GM12875 (cell line): ENCODE results near the gene WDR81.

ENCODE experiments used
- H3K4me3 ChIP-seq: one replicate; pipeline ENCODE4 v1.5.1; 2011; ENCODE audit warnings: low read depth, low read length, control low read depth
- TF ChIP-seq, protein P1 (sequence below): IDR thresholded peaks from 2 replicates; pipeline ENCODE4 v1.5.1; 2011; ENCODE audit warnings: low read depth, mild to moderate bottlenecking, control low read depth, inconsistent platforms, low read length, moderate library complexity, borderline replicate concordance; ENCODE audit not compliant: insufficient read depth

Gene WDR81

GRCh38 chr17:1753767-1754429 lies 29.4 kb downstream of the WDR81 start:
- TF ChIP-seq, protein P1, sequence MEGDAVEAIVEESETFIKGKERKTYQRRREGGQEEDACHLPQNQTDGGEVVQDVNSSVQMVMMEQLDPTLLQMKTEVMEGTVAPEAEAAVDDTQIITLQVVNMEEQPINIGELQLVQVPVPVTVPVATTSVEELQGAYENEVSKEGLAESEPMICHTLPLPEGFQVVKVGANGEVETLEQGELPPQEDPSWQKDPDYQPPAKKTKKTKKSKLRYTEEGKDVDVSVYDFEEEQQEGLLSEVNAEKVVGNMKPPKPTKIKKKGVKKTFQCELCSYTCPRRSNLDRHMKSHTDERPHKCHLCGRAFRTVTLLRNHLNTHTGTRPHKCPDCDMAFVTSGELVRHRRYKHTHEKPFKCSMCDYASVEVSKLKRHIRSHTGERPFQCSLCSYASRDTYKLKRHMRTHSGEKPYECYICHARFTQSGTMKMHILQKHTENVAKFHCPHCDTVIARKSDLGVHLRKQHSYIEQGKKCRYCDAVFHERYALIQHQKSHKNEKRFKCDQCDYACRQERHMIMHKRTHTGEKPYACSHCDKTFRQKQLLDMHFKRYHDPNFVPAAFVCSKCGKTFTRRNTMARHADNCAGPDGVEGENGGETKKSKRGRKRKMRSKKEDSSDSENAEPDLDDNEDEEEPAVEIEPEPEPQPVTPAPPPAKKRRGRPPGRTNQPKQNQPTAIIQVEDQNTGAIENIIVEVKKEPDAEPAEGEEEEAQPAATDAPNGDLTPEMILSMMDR = no peak
- H3K4me3 ChIP-seq = no peak overlapping the region

DNA sequence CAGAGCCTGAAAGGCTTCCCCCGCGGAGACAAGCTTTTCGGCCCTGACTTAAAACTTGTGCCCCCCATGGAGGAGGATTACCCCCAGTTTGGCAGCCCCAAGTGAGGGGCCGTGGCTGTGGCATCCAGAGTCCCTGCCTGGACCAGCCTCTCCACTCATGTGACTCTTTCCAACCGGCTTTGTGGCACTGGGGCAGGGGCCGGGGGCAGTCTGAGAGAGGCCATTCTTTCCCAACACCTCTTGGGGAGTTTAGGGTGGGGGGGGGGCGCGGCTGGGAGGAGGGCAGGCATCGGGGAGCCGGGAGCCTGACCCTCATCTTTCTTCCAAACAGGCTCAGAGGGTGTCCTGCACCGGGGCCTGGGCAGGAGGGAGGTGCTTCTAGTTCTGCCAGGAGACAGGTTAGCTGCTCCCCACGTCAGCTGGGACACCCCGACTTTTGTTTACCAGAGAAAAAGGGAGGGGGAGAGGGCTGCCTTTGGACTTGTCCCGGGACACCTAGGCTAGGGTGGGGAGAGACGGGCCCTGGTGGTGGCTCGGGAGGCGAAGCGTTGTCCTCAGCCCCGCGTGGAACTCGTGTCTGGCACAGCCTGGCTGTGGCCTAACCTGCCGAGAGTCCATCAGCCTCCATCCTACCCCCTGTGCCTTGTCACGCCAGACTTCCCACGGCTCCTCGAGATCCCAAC lies 30.1 kb downstream of the WDR81 start:
- TF ChIP-seq, protein P1 = no peak
- no peak overlapping the region for H3K4me3 ChIP-seq

DNA sequence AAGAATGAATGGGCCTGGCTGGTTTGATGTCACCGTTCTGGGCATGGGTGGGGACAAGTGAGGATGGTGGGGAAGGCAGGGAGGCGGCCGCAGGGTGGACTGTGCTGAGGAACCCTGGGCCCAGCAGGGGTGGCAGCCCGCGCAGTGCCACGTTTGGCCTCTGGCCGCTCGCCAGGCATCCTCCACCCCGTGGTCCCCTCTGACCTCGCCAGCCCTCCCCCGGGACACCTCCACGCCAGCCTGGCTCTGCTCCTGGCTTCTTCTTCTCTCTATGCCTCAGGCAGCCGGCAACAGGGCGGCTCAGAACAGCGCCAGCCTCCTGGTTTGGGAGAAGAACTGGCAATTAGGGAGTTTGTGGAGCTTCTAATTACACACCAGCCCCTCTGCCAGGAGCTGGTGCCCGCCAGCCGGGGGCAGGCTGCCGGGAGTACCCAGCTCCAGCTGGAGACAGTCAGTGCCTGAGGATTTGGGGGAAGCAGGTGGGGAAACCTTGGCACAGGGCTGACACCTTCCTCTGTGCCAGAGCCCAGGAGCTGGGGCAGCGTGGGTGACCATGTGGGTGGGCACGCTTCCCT lies 30.8 kb downstream of the WDR81 start:
- TF ChIP-seq, protein P1 = no peak
- H3K4me3 ChIP-seq = no peak overlapping the region

DNA sequence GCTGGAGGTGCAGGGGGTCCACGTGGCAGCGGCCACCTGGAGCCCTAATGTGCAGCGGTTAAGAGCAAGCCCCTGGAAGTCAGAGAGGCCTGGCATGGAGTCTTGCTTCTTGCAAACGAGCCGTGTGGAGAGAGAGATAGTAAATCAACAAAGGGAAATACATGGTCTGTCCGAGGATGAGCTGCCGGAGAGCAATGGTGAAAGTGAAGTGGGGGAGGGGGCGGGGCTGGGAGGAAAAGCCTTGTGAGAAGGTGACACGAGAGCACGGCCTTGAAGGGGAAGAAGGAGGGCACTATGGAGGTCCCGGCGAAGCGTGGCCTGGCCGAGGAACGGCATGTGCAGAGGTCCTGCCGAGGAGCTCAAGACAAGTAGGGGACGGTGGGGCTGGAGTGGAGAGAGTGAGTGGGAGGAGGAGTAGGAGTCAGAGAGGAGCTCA lies 31.3 kb downstream of the WDR81 start:
- TF ChIP-seq, protein P1 = no peak
- H3K4me3 ChIP-seq = no peak overlapping the region

- H3K4me3 ChIP-seq = no peak overlapping the region
- TF ChIP-seq, protein P1 = no peak
Observed at GRCh38 chr17:1758807-1759206, 34.3 kb downstream of the WDR81 start.

DNA sequence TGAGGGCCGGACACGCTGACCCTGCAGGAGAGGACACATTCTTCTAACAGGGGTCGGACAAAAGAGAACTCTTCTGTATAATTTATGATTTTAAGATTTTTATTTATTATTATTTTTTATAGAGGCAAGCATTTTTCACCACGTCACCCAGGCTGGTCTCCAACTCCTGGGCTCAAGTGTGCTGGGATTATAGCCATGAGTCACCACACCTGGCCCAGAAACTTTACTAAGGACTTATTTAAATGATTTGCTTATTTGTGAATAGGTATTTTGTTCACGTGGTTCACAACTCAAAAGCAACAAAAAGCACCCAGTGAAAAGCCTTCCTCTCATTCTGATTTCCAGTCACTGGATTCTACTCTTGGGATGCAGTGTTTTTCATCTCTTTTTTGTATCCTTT lies 35.0 kb downstream of the WDR81 start:
- TF ChIP-seq, protein P1 = no peak
- no peak overlapping the region for H3K4me3 ChIP-seq
